Natural killer cell (primary cell): ENCODE measurements around the gene NANOS3. TPM values are rescaled to one million over a fixed set of nuclear protein-coding genes. Genes with fewer than 3 reads are reported as not detected.

Experiments
- ATAC-seq, 3 donors: fragments of 150-1000 bp in 2 of 3; fragments of 200-7000 bp in 1 of 3; cut with Tn5 transposase; 1 replicate in 1 of 3; 2 replicates in 2 of 3; pipeline ENCODE4 v1.10.0; 2021; ENCODE audit warnings: mild to moderate bottlenecking in 2 of 3, moderate library complexity in 2 of 3
- DNase-seq, 2 donors: peaks; one replicate each; pipeline versions ENCODE4 v3.0.0 to v3.0.0-alpha.2; 2013 to 2021; ENCODE audit warnings: mixed read lengths in 1 of 2
- H3K27ac ChIP-seq: one replicate; pipeline ENCODE4 v1.5.1; 2013; ENCODE audit warnings: mild to moderate bottlenecking, low read length
- H3K27me3 ChIP-seq: one replicate; pipeline ENCODE4 v1.6.1; 2013; ENCODE audit warnings: low read length; ENCODE audit not compliant: control insufficient read depth, insufficient read depth
- H3K36me3 ChIP-seq: one replicate; pipeline ENCODE4 v1.6.1; 2013; ENCODE audit warnings: low read length; ENCODE audit not compliant: control insufficient read depth, insufficient read depth
- H3K4me1 ChIP-seq: one replicate; pipeline ENCODE4 v1.6.1; 2013; ENCODE audit warnings: low read length; ENCODE audit not compliant: control insufficient read depth, insufficient read depth
- H3K4me3 ChIP-seq: one replicate; pipeline ENCODE4 v1.5.1; 2013; ENCODE audit warnings: low read length
- H3K9me3 ChIP-seq: one replicate; pipeline ENCODE4 v1.6.1; 2013; ENCODE audit warnings: low read length; ENCODE audit not compliant: control insufficient read depth, insufficient read depth
- H3K27ac Mint-ChIP-seq, 2 donors: one replicate each; pipeline ENCODE4 v1.8.0; 2022; ENCODE audit warnings: mild to moderate bottlenecking in 2 of 2, mixed read lengths in 2 of 2, moderate library complexity in 1 of 2
- H3K27me3 Mint-ChIP-seq, 2 donors: one replicate each; pipeline ENCODE4 v1.8.0; 2022; ENCODE audit warnings: low read depth in 2 of 2, mixed read lengths in 2 of 2
- H3K36me3 Mint-ChIP-seq: one replicate; pipeline ENCODE4 v1.8.0; 2022; ENCODE audit warnings: mixed read lengths
- H3K4me1 Mint-ChIP-seq, 2 donors: one replicate each; pipeline ENCODE4 v1.8.0; 2022; ENCODE audit warnings: mixed read lengths in 2 of 2
- H3K4me3 Mint-ChIP-seq: one replicate; pipeline ENCODE4 v1.8.0; 2022; ENCODE audit warnings: mild to moderate bottlenecking, moderate library complexity, mixed read lengths
- H3K9me3 Mint-ChIP-seq, 2 donors: one replicate each; pipeline ENCODE4 v1.8.0; 2022; ENCODE audit warnings: mixed read lengths in 2 of 2
- CTCF ChIP-seq: fragments of 200-600 bp; IDR thresholded peaks from one replicate; pipeline ENCODE4 v1.8.0; 2022; ENCODE audit warnings: antibody characterized with exemption
- WGBS: methylation state at CpG from one replicate; pipeline ENCODE4 v1.1.7; 2013; ENCODE audit warnings: missing lambda C conversion rate; ENCODE audit not compliant: insufficient coverage; 5-methylcytosine and 5-hydroxymethylcytosine counted together
- intact Hi-C: fragments of 100-400 bp; cut with micrococcal nuclease; formaldehyde crosslinking; loops from one replicate; pipeline ENCODE4 v1.14.2; 2022
- total RNA-seq, 4 donors: library from RNA; stranded (reverse); fragments of 120-200 nt in 1 of 4; gene quantifications; one replicate each; pipeline versions ENCODE4 v1.2.3 to v1.2.4, GENCODE V29; 2013 to 2022

Gene NANOS3
- total RNA-seq, 3 donors from 2014 or later (not counting 1 experiment from before 2014, with no cell fraction given) = 2.6 to 6.3 (median 3.0) TPM

DNA sequence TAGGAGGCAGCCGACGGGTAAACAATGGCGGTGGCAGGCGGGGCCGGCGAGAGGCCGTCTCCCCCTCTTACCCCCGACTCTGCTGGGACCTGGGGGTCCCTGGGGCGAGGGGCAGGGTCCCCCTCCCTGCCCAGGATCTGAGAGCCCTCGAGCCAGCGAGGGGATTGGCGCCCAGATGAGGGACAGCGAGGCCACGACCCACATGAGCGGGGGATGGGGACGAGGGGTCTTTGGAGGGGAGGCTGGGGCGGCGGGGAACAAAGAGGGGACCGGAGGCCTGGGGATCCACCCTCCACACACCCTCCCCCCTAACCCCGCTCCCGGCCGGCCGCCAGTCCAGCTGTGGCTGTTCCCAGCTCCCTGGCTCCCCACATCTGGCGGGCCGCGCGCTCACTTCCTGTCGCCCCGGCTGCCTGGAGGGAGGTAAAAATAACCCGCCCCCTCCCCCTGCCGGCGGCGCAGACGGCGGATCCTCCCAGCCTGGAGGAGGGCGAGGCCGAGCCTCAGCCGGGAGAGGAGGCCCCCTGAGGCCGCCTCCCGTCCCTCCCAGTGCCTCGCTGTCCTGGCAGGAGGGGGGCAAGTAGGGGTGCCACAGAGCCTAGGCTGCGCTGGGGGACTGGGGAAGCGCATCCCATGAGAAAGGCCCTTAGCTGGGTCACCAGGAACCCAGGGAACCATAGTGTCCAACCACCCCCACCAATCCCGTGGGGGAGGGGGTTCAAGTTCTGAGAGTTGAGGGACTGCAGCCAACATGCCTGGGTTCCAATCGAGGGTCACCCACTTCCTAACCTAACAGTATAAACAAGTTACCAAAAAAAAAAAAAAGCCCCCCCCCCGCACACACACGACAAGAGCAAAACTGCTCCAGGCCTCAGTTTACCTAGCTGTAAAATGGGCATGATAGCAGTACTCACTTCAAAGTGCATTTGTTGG is 29.3 kb upstream of the NANOS3 start:
- Mint-ChIP-seq H3K27ac (peak overlapping the region; percentile 99 to 100), H3K4me1 (peaks cover 32 to 56% of the 10 kb centered on the region in 2 donors), H3K4me3 (peak overlapping the region; percentile 88), H3K27me3 (no peaks in the 10 kb centered on the region), H3K9me3 (no peaks in the 10 kb centered on the region), H3K36me3 (no peaks in the 10 kb centered on the region)
- peak overlapping the region; percentile 38 for H3K4me3 ChIP-seq
- peak overlapping the region; percentile 87 for H3K27ac ChIP-seq
- ATAC-seq (peak; percentile 19 to 34 (median 28)), DNase-seq (peak; percentile 79 to 92)
- no peaks in the 10 kb centered on the region for H3K27me3 ChIP-seq
- intact Hi-C loops = loop anchor here (1.0 to 5.0 kb wide), 4 partner anchors 8 to 690 kb away; no protein-coding TSS in a partner anchor
- no peaks in the 10 kb centered on the region for H3K36me3 ChIP-seq
- peaks cover 74% of the 10 kb centered on the region for H3K4me1 ChIP-seq
- no peak for TF ChIP-seq CTCF
- H3K9me3 ChIP-seq = no peaks in the 10 kb centered on the region
- WGBS = 1% methylated on average over 34 of the region's 47 CpGs

DNA sequence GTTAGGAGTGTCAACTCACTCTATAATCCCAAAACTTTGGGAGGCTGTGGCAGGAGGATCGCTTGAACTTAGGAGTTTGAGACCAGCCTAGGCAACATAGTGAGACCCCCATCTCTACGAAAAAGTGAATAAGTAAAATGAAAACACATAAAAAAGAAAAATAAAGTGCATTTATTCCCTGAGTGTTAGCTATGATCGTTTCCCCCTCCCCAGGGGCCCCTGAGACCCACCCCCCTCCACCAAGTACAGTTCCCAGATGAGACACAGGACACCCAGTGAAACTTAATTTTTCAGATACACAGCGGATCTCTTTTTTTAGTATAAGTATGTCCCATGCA is 28.6 kb upstream of the NANOS3 start:
- no peaks in the 10 kb centered on the region for H3K9me3 Mint-ChIP-seq
- no peaks in the 10 kb centered on the region for H3K36me3 Mint-ChIP-seq
- no peaks in the 10 kb centered on the region for H3K27me3 Mint-ChIP-seq
- no peak for TF ChIP-seq CTCF
- peak overlapping the region; percentile 87 for H3K27ac ChIP-seq
- H3K4me3 ChIP-seq = no peak overlapping the region
- intact Hi-C loops = loop anchor here (5.0 kb wide), 1 partner anchor 691 kb away; no protein-coding TSS in a partner anchor
- peak overlapping the region; percentile 28 for H3K4me3 Mint-ChIP-seq
- DNase-seq = no peak
- no peaks in the 10 kb centered on the region for H3K27me3 ChIP-seq
- peaks cover 69% of the 10 kb centered on the region for H3K4me1 ChIP-seq
- H3K9me3 ChIP-seq = no peaks in the 10 kb centered on the region
- peak overlapping the region; percentile 99 to 100 for H3K27ac Mint-ChIP-seq
- H3K4me1 Mint-ChIP-seq = peaks cover 32 to 51% of the 10 kb centered on the region in 2 donors
- no peak for ATAC-seq
- H3K36me3 ChIP-seq = no peaks in the 10 kb centered on the region
- 58% methylated on average over 2 of the region's 4 CpGs for WGBS

DNA sequence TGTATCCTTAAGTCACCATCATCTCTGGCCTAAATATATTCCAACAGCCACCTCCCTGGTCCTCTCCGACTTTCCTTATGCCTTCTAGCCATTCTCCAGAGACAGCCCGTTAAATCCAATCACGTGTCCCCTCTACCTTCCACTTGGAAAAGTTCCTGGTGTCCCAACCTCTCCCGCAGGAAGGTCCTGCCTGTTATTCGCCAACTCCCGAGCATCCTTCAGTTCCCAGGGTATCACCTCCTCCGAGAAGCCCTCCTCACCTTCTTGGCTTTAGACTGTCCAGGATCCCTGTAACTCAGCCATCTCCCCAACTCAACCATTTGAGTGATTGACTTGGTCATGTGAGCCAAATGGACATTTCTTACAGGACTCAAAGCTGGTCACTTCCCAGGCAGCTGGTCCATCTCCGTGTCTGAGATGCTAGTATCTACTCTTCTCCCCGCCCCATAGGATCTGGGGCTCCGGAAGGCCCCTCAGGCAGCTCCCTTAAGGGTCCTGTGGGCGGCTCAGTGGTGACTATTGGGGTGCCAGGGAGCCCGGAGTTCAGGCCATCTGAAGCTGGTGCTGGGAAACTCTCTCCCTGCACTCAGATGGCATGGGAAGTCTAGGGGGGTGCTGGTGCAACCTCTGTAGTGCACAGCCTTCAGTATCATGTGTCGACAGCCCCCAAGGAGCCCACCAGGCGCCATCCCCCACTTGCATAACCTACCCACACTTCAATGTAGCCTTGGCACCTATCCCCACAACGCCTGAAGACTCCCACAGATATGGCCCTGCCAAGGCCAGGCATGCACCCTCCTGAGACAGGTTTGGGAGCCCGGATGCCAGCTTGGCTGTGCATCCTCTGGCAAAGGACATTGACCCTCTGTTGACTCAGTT is 27.9 kb upstream of the NANOS3 start:
- H3K4me3 ChIP-seq = no peak overlapping the region
- no peaks in the 10 kb centered on the region for H3K36me3 ChIP-seq
- peak overlapping the region; percentile 99 to 100 for H3K27ac Mint-ChIP-seq
- H3K4me1 ChIP-seq = peaks cover 62% of the 10 kb centered on the region
- TF ChIP-seq CTCF = no peak
- DNase-seq (peak in 1 of 2 donors; percentile 36), ATAC-seq (no peak)
- peak overlapping the region; percentile 77 for H3K4me3 Mint-ChIP-seq
- intact Hi-C loops = loop anchor here (5.0 kb wide), 1 partner anchor 692 kb away; no protein-coding TSS in a partner anchor
- no peaks in the 10 kb centered on the region for H3K27me3 Mint-ChIP-seq
- peaks cover 32 to 51% of the 10 kb centered on the region in 2 donors for H3K4me1 Mint-ChIP-seq
- no peaks in the 10 kb centered on the region for H3K27me3 ChIP-seq
- H3K27ac ChIP-seq = peak overlapping the region; percentile 23
- H3K9me3 Mint-ChIP-seq = no peaks in the 10 kb centered on the region
- 93% methylated on average over 16 of the region's 16 CpGs for WGBS
- H3K36me3 Mint-ChIP-seq = no peaks in the 10 kb centered on the region
- no peaks in the 10 kb centered on the region for H3K9me3 ChIP-seq
